Neural progenitor cell (in vitro differentiated cells): Measurements from ENCODE around the gene AMPH. TPM values are rescaled to one million over a fixed set of nuclear protein-coding genes. Genes with fewer than 3 reads are reported as not detected.

Experiments
- DNase-seq: peaks from one replicate; pipeline ENCODE4 v3.0.0-alpha.2; 2016; ENCODE audit warnings: low spot score
- H2AFZ ChIP-seq: fragments of 200-600 bp; sonication (generic); replicated peaks from 2 replicates; pipeline ENCODE4 v1.6.1; 2016; ENCODE audit warnings: antibody characterized with exemption
- H3F3A ChIP-seq: fragments of 200-600 bp; sonication (generic); 2 replicates; pipeline ENCODE4 v1.6.1; 2016; ENCODE audit warnings: antibody characterized with exemption, low read depth
- H3K27ac ChIP-seq: fragments of 200-600 bp; sonication (generic); 2 replicates; pipeline ENCODE4 v1.5.1; 2016; ENCODE audit warnings: mild to moderate bottlenecking
- H3K27me3 ChIP-seq: fragments of 200-600 bp; sonication (generic); 2 replicates; pipeline ENCODE4 v1.6.1; 2016; ENCODE audit warnings: mild to moderate bottlenecking, moderate library complexity
- H3K36me3 ChIP-seq: fragments of 200-600 bp; sonication (generic); 2 replicates; pipeline ENCODE4 v1.5.1; 2016
- H3K4me1 ChIP-seq: fragments of 200-600 bp; sonication (generic); 2 replicates; pipeline ENCODE4 v1.6.1; 2016; ENCODE audit warnings: mixed run types
- H3K4me2 ChIP-seq: fragments of 200-600 bp; sonication (generic); 2 replicates; pipeline ENCODE4 v1.6.1; 2016
- H3K4me3 ChIP-seq: fragments of 200-600 bp; sonication (generic); 2 replicates; pipeline ENCODE4 v1.5.1; 2016
- H3K79me2 ChIP-seq: fragments of 200-600 bp; sonication (generic); 2 replicates; pipeline ENCODE4 v1.6.1; 2016; ENCODE audit warnings: low read depth
- H3K9ac ChIP-seq: fragments of 200-600 bp; sonication (generic); 2 replicates; pipeline ENCODE4 v1.6.1; 2016
- H3K9me3 ChIP-seq: fragments of 200-600 bp; sonication (generic); 2 replicates; pipeline ENCODE4 v1.5.1; 2016; ENCODE audit warnings: low read depth
- H4K20me1 ChIP-seq: fragments of 200-600 bp; sonication (generic); 2 replicates; pipeline ENCODE4 v1.6.1; 2016; ENCODE audit warnings: low read depth
- H3K27ac Mint-ChIP-seq: 3 replicates; pipeline ENCODE4 v1.8.0; 2021; ENCODE audit warnings: mixed read lengths
- H3K27me3 Mint-ChIP-seq: 2 replicates; pipeline ENCODE4 v1.8.0; 2022; ENCODE audit warnings: low read depth, mild to moderate bottlenecking, inconsistent platforms, moderate library complexity, mixed read lengths; ENCODE audit not compliant: insufficient read depth
- H3K36me3 Mint-ChIP-seq: 3 replicates; pipeline ENCODE4 v1.8.0; 2021; ENCODE audit warnings: mixed read lengths
- H3K4me1 Mint-ChIP-seq: 3 replicates; pipeline ENCODE4 v1.8.0; 2021; ENCODE audit warnings: mixed read lengths
- H3K4me3 Mint-ChIP-seq: 3 replicates; pipeline ENCODE4 v1.8.0; 2021; ENCODE audit warnings: mild to moderate bottlenecking, moderate library complexity, mixed read lengths
- H3K9me3 Mint-ChIP-seq: 3 replicates; pipeline ENCODE4 v1.8.0; 2020; ENCODE audit warnings: mixed read lengths
- CTCF ChIP-seq: fragments of 200-600 bp; sonication (generic); IDR thresholded peaks from 2 replicates; pipeline ENCODE4 v1.5.1; 2017; ENCODE audit warnings: antibody characterized with exemption, mild to moderate bottlenecking
- EZH2 ChIP-seq: fragments of 200-600 bp; sonication (generic); IDR thresholded peaks from 2 replicates; pipeline ENCODE4 v1.6.1; 2017; ENCODE audit warnings: antibody characterized with exemption, mild to moderate bottlenecking, moderate library complexity
- EZH2phosphoT487 ChIP-seq: fragments of 200-600 bp; sonication (generic); IDR thresholded peaks from 2 replicates; pipeline ENCODE4 v1.6.1; 2017; ENCODE audit warnings: antibody characterized with exemption
- total RNA-seq: library from RNA; depleted of rRNA; stranded (reverse); fragments of >200 nt; gene quantifications from 2 replicates; pipeline ENCODE4 v1.2.3, GENCODE V29; 2015; ENCODE audit warnings: low replicate concordance

AMPH gene
- total RNA-seq, 1 donor from 2014 or later = 21.2 TPM

- TF ChIP-seq EZH2 (no peak), EZH2phosphoT487 (no peak), CTCF (no peak)
- H4K20me1 ChIP-seq = no peaks in the 10 kb centered on the region
- Mint-ChIP-seq H3K36me3 (no peaks in the 10 kb centered on the region), H3K4me3 (no peak overlapping the region), H3K4me1 (no peaks in the 10 kb centered on the region), H3K9me3 (no peaks in the 10 kb centered on the region), H3K27me3 (no peaks in the 10 kb centered on the region), H3K27ac (no peak overlapping the region)
- H2AFZ ChIP-seq = no peak overlapping the region
- no peak overlapping the region for H3K27ac ChIP-seq
- no peaks in the 10 kb centered on the region for H3K79me2 ChIP-seq
- no peaks in the 10 kb centered on the region for H3K36me3 ChIP-seq
- H3K9ac ChIP-seq = no peak overlapping the region
- no peak for DNase-seq
- no peaks in the 10 kb centered on the region for H3F3A ChIP-seq
- no peak overlapping the region for H3K4me2 ChIP-seq
- no peaks in the 10 kb centered on the region for H3K9me3 ChIP-seq
- H3K4me3 ChIP-seq = no peak overlapping the region
- H3K27me3 ChIP-seq = no peaks in the 10 kb centered on the region
- H3K4me1 ChIP-seq = no peaks in the 10 kb centered on the region
These were observed 33.8 kb upstream of the AMPH start for GRCh38 chr7:38664972-38665371.

- no peaks in the 10 kb centered on the region for H3K36me3 ChIP-seq
- no peaks in the 10 kb centered on the region for H3F3A ChIP-seq
- H3K4me1 ChIP-seq = no peaks in the 10 kb centered on the region
- no peak overlapping the region for H3K27ac ChIP-seq
- H3K4me3 Mint-ChIP-seq = no peak overlapping the region
- H3K36me3 Mint-ChIP-seq = no peaks in the 10 kb centered on the region
- no peaks in the 10 kb centered on the region for H4K20me1 ChIP-seq
- H3K27ac Mint-ChIP-seq = no peak overlapping the region
- H3K9me3 Mint-ChIP-seq = no peaks in the 10 kb centered on the region
- H3K27me3 Mint-ChIP-seq = no peaks in the 10 kb centered on the region
- peak; percentile 73 for DNase-seq
- no peak overlapping the region for H3K4me2 ChIP-seq
- TF ChIP-seq EZH2 (no peak), CTCF (peak; percentile 85)
- H3K9me3 ChIP-seq = no peaks in the 10 kb centered on the region
- no peak overlapping the region for H2AFZ ChIP-seq
- H3K79me2 ChIP-seq = no peaks in the 10 kb centered on the region
- no peak overlapping the region for H3K4me3 ChIP-seq
- no peaks in the 10 kb centered on the region for H3K27me3 ChIP-seq
- no peak overlapping the region for H3K9ac ChIP-seq
- no peaks in the 10 kb centered on the region for H3K4me1 Mint-ChIP-seq
These were observed 29.4 kb upstream of the AMPH start for GRCh38 chr7:38660427-38661099.

GRCh38 chr7:38659931-38660330 lies 28.8 kb upstream of the AMPH start:
- no peak for DNase-seq
- Histone ChIP-seq H3K9me3 (no peaks in the 10 kb centered on the region), H2AFZ (no peak overlapping the region), H3K79me2 (no peaks in the 10 kb centered on the region), H3K4me3 (no peak overlapping the region), H3K4me1 (no peaks in the 10 kb centered on the region), H3K9ac (no peak overlapping the region), H4K20me1 (no peaks in the 10 kb centered on the region), H3K36me3 (no peaks in the 10 kb centered on the region), H3K27me3 (no peaks in the 10 kb centered on the region), H3K27ac (no peak overlapping the region), H3F3A (no peaks in the 10 kb centered on the region), H3K4me2 (no peak overlapping the region)
- H3K27ac Mint-ChIP-seq = no peak overlapping the region
- no peak overlapping the region for H3K4me3 Mint-ChIP-seq
- no peaks in the 10 kb centered on the region for H3K27me3 Mint-ChIP-seq
- H3K4me1 Mint-ChIP-seq = no peaks in the 10 kb centered on the region
- H3K36me3 Mint-ChIP-seq = no peaks in the 10 kb centered on the region
- no peaks in the 10 kb centered on the region for H3K9me3 Mint-ChIP-seq
- TF ChIP-seq EZH2phosphoT487 (no peak), CTCF (no peak), EZH2 (no peak)
